ENCODE results near the gene PTRHD1. TPM values are rescaled to one million over a fixed set of nuclear protein-coding genes. Genes with fewer than 3 reads are reported as not detected.

The PTRHD1 gene
- total RNA-seq, 2 donors from 2014 or later = 13.7 to 24.4 TPM

DNA sequence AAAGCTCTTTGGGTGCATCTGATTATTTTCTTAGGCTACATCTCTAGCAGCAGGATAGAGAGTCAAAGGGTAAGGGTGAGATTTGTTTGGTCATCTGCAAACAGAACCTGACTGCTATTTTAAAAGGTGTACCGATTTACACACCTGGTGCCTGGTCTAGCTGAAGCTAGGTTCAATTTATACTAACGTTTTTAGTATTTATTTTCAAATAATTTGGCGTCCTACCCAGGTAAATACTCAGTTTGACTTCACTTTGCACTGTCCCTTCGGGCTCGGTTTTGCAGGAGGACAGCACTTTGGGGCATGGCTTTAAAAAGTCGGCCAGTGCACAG, 683 bp downstream of the PTRHD1 start:
- Mint-ChIP-seq H3K36me3 (peaks cover 32 to 50% of the 10 kb centered on the region in 2 donors), H3K9me3 (peaks cover 0 to 3% of the 10 kb centered on the region in 2 donors), H3K27ac (peak overlapping the region; percentile 97 to 99)
- DNase-seq (ENCODE audit: low spot score in 2 of 2) (no peak), ATAC-seq (no peak)

- Mint-ChIP-seq H3K9me3 (no peaks in the 10 kb centered on the region), H3K27ac (no peak overlapping the region), H3K36me3 (peaks cover 21 to 40% of the 10 kb centered on the region in 2 donors)
- ATAC-seq (no peak), DNase-seq (ENCODE audit: low spot score in 2 of 2) (no peak)
Measured at GRCh38 chr2:24791452-24791851, 1.7 kb downstream of the PTRHD1 start.

DNA sequence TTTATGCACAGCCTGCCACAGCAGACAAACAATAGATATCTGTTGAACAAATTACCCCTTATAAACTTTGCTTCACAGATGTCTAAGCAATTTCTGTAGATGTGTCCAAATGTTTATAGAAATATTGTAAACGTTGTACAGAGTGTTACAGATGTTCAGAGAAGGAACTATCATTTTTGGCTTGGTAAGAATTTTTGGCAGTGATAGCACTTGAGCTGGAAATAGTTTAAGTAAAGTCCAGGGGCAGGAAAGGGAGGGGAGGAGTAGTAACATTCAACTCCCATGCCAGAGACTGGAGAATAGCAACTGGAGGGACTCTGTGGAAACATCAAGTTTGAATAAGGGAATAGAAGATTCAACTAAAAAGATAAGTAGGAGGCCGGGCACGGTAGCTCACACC, 4.4 kb downstream of the PTRHD1 start:
- H3K27ac Mint-ChIP-seq = no peak overlapping the region
- no peak for ATAC-seq

GRCh38 chr2:24787532-24787931, 5.7 kb downstream of the PTRHD1 start:
- ATAC-seq (no peak), DNase-seq (ENCODE audit: low spot score in 2 of 2) (no peak)
- no peak overlapping the region for H3K27ac Mint-ChIP-seq
- no peaks in the 10 kb centered on the region for H3K9me3 Mint-ChIP-seq
- H3K36me3 Mint-ChIP-seq = peaks cover 0 to 6% of the 10 kb centered on the region in 2 donors

More for the DNA sequence above, 4.4 kb downstream of the PTRHD1 start:
- no peaks in the 10 kb centered on the region for H3K9me3 Mint-ChIP-seq
- H3K36me3 Mint-ChIP-seq = peaks cover 10 to 15% of the 10 kb centered on the region in 2 donors
- no peak for DNase-seq (ENCODE audit: low spot score in 2 of 2)

DNA sequence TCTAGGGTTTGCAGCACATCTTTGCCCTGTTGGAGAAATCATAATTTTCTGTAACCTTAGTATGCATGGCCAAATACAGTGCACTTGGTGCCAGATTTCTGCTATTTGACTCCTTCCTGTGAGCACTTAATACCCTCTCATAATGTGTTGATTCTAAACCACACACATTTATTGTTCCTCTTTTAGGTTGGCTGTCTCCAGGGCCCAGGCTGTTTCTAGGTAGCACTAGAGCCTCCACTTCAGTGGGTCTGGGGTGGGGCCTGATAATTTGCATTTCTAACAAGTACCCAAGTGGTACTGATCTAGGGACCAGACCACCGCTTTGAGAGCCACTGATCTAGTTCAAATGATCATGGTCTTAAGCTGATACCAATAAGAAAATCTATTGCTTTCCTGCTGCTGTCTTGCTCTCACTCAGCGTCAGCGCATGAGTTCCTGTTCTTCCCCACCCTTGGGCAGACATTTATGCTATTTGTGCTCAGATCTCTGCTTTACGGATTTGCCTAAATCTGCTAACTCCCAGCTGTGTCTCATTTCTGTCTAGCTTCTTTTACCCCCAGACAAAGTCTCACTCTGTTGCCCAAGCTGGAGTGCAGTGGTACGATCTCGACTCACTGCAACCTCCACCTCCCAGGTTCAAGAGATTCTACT, 7.4 kb downstream of the PTRHD1 start:
- ATAC-seq = no peak
- peaks cover 0 to 3% of the 10 kb centered on the region in 2 donors for H3K9me3 Mint-ChIP-seq

GRCh38 chr2:24783641-24784040, 9.6 kb downstream of the PTRHD1 start:
- ATAC-seq (no peak), DNase-seq (ENCODE audit: low spot score in 2 of 2) (no peak)
- H3K36me3 Mint-ChIP-seq = peaks cover 0 to under 1% of the 10 kb centered on the region in 2 donors
- H3K27ac Mint-ChIP-seq = no peak overlapping the region
- peaks cover 0 to 8% of the 10 kb centered on the region in 2 donors for H3K9me3 Mint-ChIP-seq

More for the DNA sequence above, 7.4 kb downstream of the PTRHD1 start:
- Mint-ChIP-seq H3K27ac (no peak overlapping the region), H3K36me3 (peaks cover 0 to 6% of the 10 kb centered on the region in 2 donors)
- DNase-seq (ENCODE audit: low spot score in 2 of 2) = no peak

GRCh38 chr2:24779116-24779515, 14.1 kb downstream of the PTRHD1 start:
- Mint-ChIP-seq H3K27ac (no peak overlapping the region), H3K9me3 (peaks cover 0 to 8% of the 10 kb centered on the region in 2 donors), H3K36me3 (no peaks in the 10 kb centered on the region)
- ATAC-seq (no peak), DNase-seq (ENCODE audit: low spot score in 2 of 2) (no peak)

DNA sequence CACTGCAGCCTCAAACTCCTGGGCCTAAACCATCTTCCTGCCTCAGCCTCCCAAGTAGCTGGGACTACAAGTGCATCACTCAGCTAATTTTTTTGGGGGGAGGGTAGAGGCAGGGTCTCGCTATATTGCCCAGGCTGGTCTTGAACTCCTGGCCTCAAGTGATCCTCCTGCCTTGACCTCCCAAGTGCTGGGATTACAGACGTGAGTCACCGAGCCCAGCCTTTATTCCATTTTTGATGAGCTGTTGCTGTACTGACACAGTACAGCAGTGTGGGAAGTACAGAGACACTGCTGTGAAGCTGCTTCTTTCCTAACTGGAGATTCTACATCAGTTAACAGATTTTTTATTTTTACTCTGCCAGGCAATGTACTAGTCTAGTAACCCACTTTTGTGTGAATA, 18.8 kb downstream of the PTRHD1 start:
- DNase-seq (ENCODE audit: low spot score in 2 of 2) (no peak), ATAC-seq (no peak)
- H3K27ac Mint-ChIP-seq = no peak overlapping the region
- no peaks in the 10 kb centered on the region for H3K9me3 Mint-ChIP-seq
- no peaks in the 10 kb centered on the region for H3K36me3 Mint-ChIP-seq

DNA sequence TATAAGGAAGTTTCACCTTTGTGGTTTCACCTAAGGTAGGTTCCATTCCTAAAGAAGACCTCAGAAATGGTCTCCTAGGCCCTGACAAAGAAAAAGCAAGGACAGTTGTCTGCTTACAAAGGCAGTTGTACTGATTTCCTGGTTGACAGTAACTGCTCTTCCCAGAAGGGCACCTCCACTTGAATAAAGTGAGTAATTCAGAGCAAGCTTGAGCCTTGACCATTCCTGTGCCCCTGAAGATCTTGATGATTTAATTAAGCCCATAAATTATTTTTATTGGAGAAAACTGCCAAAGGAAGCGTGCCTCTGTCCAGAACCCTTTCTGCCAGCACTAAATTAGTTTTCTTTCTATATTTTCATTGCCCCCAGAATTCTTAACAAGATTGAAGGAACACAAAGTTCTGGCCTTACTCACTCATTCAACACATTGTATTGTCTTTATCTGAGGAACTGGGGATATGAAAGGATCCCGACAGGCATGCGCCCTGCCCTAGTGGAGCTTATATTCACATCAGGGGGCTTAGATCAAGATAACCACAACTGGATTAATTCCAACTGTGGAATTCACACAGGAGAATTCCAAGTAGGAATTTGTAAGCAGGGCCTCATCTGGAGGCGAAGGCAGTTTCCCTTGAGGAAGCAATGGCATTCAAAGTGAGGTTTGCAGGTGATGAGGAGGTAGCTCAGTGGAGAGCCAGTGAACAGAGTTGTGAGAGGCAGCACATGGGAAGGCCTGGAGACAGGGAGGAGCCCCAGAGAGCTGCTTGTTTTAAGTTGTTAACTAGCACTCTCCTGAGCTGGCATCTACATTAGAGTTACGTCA, 21.2 kb downstream of the PTRHD1 start:
- H3K27ac Mint-ChIP-seq = no peak overlapping the region
- no peaks in the 10 kb centered on the region for H3K36me3 Mint-ChIP-seq
- no peak for DNase-seq (ENCODE audit: low spot score in 2 of 2)
- no peak for ATAC-seq
- H3K9me3 Mint-ChIP-seq = no peaks in the 10 kb centered on the region

GRCh38 chr2:24771061-24771460, 22.1 kb downstream of the PTRHD1 start:
- ATAC-seq (no peak), DNase-seq (ENCODE audit: low spot score in 2 of 2) (no peak)
- H3K27ac Mint-ChIP-seq = no peak overlapping the region

GRCh38 chr2:24768601-24769000, 24.6 kb downstream of the PTRHD1 start:
- Mint-ChIP-seq H3K36me3 (no peaks in the 10 kb centered on the region), H3K9me3 (no peaks in the 10 kb centered on the region), H3K27ac (no peak overlapping the region)
- ATAC-seq (no peak), DNase-seq (ENCODE audit: low spot score in 2 of 2) (no peak)

More at GRCh38 chr2:24771061-24771460, 22.1 kb downstream of the PTRHD1 start:
- Mint-ChIP-seq H3K9me3 (no peaks in the 10 kb centered on the region), H3K36me3 (no peaks in the 10 kb centered on the region)

DNA sequence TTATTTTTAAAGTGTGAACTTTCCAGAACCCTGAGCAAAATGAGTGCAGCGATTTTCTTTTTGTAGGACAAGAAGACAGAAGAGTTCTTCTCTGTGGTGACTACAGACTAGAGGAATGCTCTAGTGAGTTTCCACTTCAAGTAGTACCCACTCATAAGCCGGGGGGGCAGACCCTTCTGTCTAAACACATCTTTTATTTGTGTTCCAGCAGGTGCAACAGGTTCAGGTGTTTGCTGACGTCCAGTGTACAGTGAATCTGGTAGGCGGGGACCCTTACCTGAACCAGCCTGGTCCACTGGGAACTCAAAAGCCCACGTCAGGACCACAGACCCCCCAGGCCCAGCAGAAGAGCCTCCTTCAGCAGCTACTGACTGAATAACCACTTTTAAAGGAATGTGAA, 25.2 kb downstream of the PTRHD1 start:
- DNase-seq (ENCODE audit: low spot score in 2 of 2) = no peak
- no peaks in the 10 kb centered on the region for H3K36me3 Mint-ChIP-seq
- no peak for ATAC-seq
- H3K27ac Mint-ChIP-seq = no peak overlapping the region
- H3K9me3 Mint-ChIP-seq = no peaks in the 10 kb centered on the region

DNA sequence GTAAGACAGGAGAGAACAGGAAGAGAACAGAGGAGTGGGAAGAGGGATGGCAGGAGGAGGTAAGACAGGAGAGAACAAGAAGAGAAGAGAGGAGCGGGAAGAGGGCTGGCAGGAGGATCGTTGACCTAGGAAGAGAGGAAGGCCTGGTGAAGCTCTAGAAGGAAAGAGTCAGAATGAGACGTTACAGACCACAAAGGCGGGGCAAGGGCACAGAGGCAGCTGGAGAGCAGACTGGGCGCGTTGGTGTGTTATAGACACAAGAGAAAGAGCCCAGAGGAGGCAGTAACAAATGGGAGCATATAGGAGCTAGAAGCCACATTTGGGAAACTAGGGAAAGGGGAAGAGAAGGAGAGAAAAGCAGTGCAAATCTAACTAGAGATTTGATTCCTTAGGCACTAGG, 26.6 kb downstream of the PTRHD1 start:
- Mint-ChIP-seq H3K9me3 (no peaks in the 10 kb centered on the region), H3K36me3 (no peaks in the 10 kb centered on the region), H3K27ac (peak overlapping the region in 1 of 2 donors; percentile 65)
- DNase-seq (ENCODE audit: low spot score in 2 of 2) (peak in 1 of 2 donors; percentile 9), ATAC-seq (peak in 1 of 2 donors; percentile 64)

DNA sequence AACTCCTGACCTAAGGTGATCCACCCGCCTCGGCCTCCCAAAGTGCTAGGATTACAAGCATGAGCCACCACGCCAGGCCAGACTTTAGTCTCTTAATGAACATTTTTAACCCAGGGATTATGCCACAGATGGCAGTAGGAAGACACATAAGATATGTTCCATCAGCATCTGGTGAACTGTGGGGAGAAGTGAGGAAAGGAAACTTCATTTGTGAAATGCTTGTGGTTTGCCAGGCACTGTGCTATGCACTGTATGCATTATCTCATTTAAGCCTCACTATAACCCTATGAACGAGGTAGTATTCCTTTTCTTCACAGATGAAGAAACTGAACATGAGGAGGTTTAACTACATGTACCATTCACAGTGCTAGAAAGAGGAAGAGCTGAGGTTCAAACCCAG, 29.3 kb downstream of the PTRHD1 start:
- H3K9me3 Mint-ChIP-seq = no peaks in the 10 kb centered on the region
- no peak for ATAC-seq
- H3K27ac Mint-ChIP-seq = no peak overlapping the region
- no peak for DNase-seq (ENCODE audit: low spot score in 2 of 2)
- no peaks in the 10 kb centered on the region for H3K36me3 Mint-ChIP-seq

DNA sequence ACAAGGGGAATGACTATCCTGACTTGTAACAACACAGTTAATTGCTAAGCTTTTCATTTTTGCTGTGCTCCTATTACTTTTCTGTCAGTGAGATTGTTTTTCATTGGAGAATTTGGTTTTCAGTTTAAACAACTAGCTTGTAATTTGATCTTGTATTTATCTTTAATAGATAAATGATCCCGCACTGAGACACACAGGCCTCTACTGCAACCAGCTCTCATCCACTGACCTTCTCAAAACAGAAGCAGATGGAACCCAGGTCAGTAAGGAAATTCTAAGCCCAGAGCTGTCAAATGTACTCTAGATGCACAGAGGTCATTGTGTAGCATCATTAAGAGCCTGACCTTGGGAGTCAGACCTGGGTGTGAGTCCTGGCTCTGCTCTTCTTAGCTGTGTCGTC, 30.7 kb downstream of the PTRHD1 start:
- Mint-ChIP-seq H3K9me3 (no peaks in the 10 kb centered on the region), H3K36me3 (no peaks in the 10 kb centered on the region), H3K27ac (no peak overlapping the region)
- ATAC-seq (no peak), DNase-seq (ENCODE audit: low spot score in 2 of 2) (no peak)

DNA sequence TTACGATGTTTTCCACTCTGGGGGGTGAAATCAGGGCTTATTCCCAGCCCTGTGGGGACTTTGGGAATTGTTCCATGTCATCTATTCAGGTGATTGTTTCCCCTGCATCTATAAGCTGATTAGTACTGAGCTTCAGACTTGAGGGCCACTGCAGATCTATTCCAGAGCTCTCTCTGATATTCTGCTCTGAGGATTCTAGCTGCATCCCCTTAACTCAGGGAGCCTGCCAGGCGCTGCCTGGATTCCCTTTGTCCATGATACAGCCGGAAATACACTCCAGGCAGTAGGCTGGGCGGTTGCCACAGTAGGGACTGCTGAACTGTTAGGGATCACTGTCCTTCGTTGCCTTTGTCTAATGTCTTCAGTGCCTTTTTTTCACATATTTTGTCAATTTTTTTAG, 31.3 kb downstream of the PTRHD1 start:
- Mint-ChIP-seq H3K36me3 (no peaks in the 10 kb centered on the region), H3K27ac (no peak overlapping the region), H3K9me3 (no peaks in the 10 kb centered on the region)
- DNase-seq (ENCODE audit: low spot score in 2 of 2) = no peak
- ATAC-seq = no peak

- no peak for ATAC-seq
- DNase-seq (ENCODE audit: low spot score in 2 of 2) = no peak
- no peak overlapping the region for H3K27ac Mint-ChIP-seq
- H3K36me3 Mint-ChIP-seq = no peaks in the 10 kb centered on the region
- no peaks in the 10 kb centered on the region for H3K9me3 Mint-ChIP-seq
Measured at GRCh38 chr2:24756789-24757188, 36.4 kb downstream of the PTRHD1 start.

Data from activated naive CD4-positive, alpha-beta T cell treated with anti-CD3 and anti-CD28 coated beads, Interleukin-2, amount 50 U/mL, for 72 hours (primary cell).